GM10266 (cell line): Measurements from ENCODE around the gene PDCD6IP.

Source experiments
- DNase-seq: peaks from one replicate; pipeline ENCODE4 v3.0.0; 2012; ENCODE audit errors: extremely low spot score
- CTCF ChIP-seq: IDR thresholded peaks from 2 replicates; pipeline ENCODE4 v1.5.1; 2012; ENCODE audit warnings: mild to moderate bottlenecking, low read depth; ENCODE audit not compliant: control insufficient read depth, insufficient read depth; ENCODE audit errors: missing control alignments

PDCD6IP gene

DNA sequence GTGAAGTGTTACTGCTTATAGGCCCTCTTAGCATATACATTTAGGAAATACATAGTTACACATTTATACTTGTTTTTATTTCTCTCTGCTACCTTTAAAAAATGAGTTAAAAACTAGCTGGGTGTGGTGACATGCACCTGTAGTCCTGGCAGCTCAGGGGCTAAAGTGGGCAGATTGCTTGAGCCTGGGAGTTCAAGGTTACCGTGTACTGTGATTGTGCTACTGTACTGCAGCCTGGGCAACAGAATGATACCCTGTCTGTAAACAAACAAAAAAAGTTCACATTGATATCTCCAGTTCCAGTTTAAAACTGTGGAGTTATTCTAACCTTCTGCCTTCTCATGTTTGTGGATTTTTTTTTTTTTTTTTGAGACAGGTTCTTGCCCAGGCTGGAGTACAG lies 12.1 kb downstream of the PDCD6IP start:
- no peak for DNase-seq
- no peak for TF ChIP-seq CTCF

GRCh38 chr3:33821989-33822388 lies 23.6 kb downstream of the PDCD6IP start:
- TF ChIP-seq CTCF: no peak
- no peak for DNase-seq

DNA sequence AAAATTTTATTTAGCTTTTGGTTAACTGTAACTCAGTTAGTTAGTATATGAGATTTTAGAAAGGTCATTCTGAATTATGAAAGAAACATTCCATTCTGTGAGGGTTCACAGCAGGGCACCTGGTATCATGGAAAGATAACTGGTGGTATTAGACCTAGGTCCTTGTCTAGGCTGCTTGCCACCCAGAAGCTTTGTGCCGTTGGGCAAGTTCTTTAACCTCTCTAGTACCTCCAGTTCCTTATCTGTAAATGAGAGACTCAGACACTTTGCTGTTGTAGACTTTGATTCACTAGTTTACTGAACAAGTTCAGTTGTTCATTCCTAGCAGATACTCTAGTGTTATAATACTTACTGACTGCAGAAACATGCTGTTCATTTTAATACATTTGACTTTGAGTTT lies 25.4 kb downstream of the PDCD6IP start:
- DNase-seq: no peak
- no peak for TF ChIP-seq CTCF

GRCh38 chr3:33825111-33825510 lies 26.7 kb downstream of the PDCD6IP start:
- no peak for DNase-seq
- TF ChIP-seq CTCF: no peak

GRCh38 chr3:33826206-33826605 lies 27.8 kb downstream of the PDCD6IP start:
- DNase-seq: no peak
- no peak for TF ChIP-seq CTCF

DNA sequence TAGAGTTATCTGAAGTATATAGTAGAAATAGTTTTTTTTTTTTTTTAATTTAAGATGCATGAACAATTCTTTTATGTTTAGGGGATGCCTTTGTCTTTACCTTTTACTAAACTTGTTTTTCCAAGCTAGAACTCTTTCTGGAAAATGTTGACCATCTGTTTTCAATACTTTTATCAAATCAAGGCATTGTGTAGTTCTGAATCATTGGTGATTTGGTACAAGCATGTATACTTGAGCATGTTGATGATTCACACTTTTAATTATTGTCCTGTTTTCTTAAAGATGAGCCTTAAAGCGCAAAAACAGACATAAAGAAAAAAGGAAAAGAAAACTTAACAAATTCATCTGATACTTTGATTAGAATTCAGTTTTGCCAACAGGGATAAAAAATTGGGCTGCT lies 28.3 kb downstream of the PDCD6IP start:
- DNase-seq: no peak

GRCh38 chr3:33829720-33830119 lies 31.3 kb downstream of the PDCD6IP start:
- no peak for TF ChIP-seq CTCF
- no peak for DNase-seq

More for the DNA sequence above, 28.3 kb downstream of the PDCD6IP start:
- TF ChIP-seq CTCF: no peak
